HL-60 (cell line): ENCODE data around the gene LRRC32.

ENCODE experiments used
- CTCF ChIP-seq: IDR thresholded peaks from one replicate; pipeline ENCODE4 v1.5.1; 2011; ENCODE audit warnings: low read length, control low read depth, inconsistent platforms; ENCODE audit not compliant: insufficient read depth
- GABPA ChIP-seq: IDR thresholded peaks from 2 replicates; pipeline ENCODE4 v1.6.1; 2012; ENCODE audit warnings: low read depth
- POLR2AphosphoS5 ChIP-seq: IDR thresholded peaks from 2 replicates; pipeline ENCODE4 v1.6.1; 2012; ENCODE audit warnings: low read depth
- REST ChIP-seq: IDR thresholded peaks from 2 replicates; pipeline ENCODE4 v1.6.1; 2012; ENCODE audit warnings: low read depth; ENCODE audit not compliant: insufficient replicate concordance
- SPI1 ChIP-seq: IDR thresholded peaks from 2 replicates; pipeline ENCODE4 v1.6.1; 2012; ENCODE audit warnings: low read depth, mild to moderate bottlenecking, borderline replicate concordance

GRCh38 chr11:76629116-76629852, 41.3 kb downstream of the LRRC32 start:
- no peak for TF ChIP-seq CTCF
- TF ChIP-seq POLR2AphosphoS5, result no peak
- no peak for TF ChIP-seq REST
- TF ChIP-seq SPI1, result peak; percentile 71; the same call in 1 of the 2 replicates
- 0 out of 2 replicates have a peak, but pooled peaks have one; percentile 31 for TF ChIP-seq GABPA
